CD8-positive, alpha-beta memory T cell (primary cell): ENCODE results near the gene PATJ. TPM values are rescaled to one million over a fixed set of nuclear protein-coding genes. Genes with fewer than 3 reads are reported as not detected.

Experiments used
- CTCF ChIA-PET: fragments of 350-600 bp; sonication (Branson Sonifier 250); formaldehyde crosslinking; loops from one replicate; lab custom pipeline; 2021; ENCODE audit warnings: antibody characterized with exemption; lab: Charles Lee
- POLR2A ChIA-PET: fragments of 350-600 bp; sonication (Branson Sonifier 250); formaldehyde crosslinking; loops from one replicate; lab custom pipeline; 2021; ENCODE audit warnings: antibody characterized with exemption; lab: Charles Lee
- DNase-seq, 5 donors: peaks; one replicate each; pipeline versions ENCODE4 v3.0.0 to v3.0.0-alpha.2; 2020 to 2022; ENCODE audit warnings: mixed read lengths in 1 of 5
- H3K27ac ChIP-seq: one replicate; pipeline ENCODE4 v1.7.0; 2013; ENCODE audit warnings: low read depth, mild to moderate bottlenecking, low read length, moderate library complexity
- H3K27me3 ChIP-seq: 2 replicates; pipeline ENCODE4 v1.7.0; 2013; ENCODE audit warnings: low read length, mild to moderate bottlenecking; ENCODE audit not compliant: insufficient read depth, poor library complexity, severe bottlenecking
- H3K36me3 ChIP-seq: 2 replicates; pipeline ENCODE4 v1.7.0; 2013; ENCODE audit warnings: mild to moderate bottlenecking, low read length, moderate library complexity; ENCODE audit not compliant: insufficient read depth
- H3K4me1 ChIP-seq: 2 replicates; pipeline ENCODE4 v1.7.0; 2013; ENCODE audit warnings: mild to moderate bottlenecking, low read length, moderate library complexity; ENCODE audit not compliant: insufficient read depth
- H3K4me3 ChIP-seq: 2 replicates; pipeline ENCODE4 v1.7.0; 2013; ENCODE audit warnings: mild to moderate bottlenecking, low read length
- H3K9me3 ChIP-seq: 2 replicates; pipeline ENCODE4 v1.7.0; 2013; ENCODE audit warnings: mild to moderate bottlenecking, low read length
- H3K27ac Mint-ChIP-seq, 8 donors: one replicate each; pipeline ENCODE4 v1.8.0; 2020 to 2021; ENCODE audit warnings: mixed read lengths in 8 of 8, mild to moderate bottlenecking in 6 of 8, inconsistent platforms in 3 of 8, moderate library complexity in 3 of 8
- H3K27me3 Mint-ChIP-seq, 2 donors: one replicate each; pipeline ENCODE4 v1.8.0; 2020 to 2021; ENCODE audit warnings: mixed read lengths in 2 of 2, mild to moderate bottlenecking in 1 of 2, moderate library complexity in 1 of 2
- H3K36me3 Mint-ChIP-seq, 3 donors: one replicate each; pipeline ENCODE4 v1.8.0; 2020 to 2021; ENCODE audit warnings: mixed read lengths in 3 of 3, inconsistent platforms in 1 of 3, mild to moderate bottlenecking in 1 of 3
- H3K4me1 Mint-ChIP-seq, 3 donors: one replicate each; pipeline ENCODE4 v1.8.0; 2020 to 2021; ENCODE audit warnings: mixed read lengths in 3 of 3, inconsistent platforms in 1 of 3, mild to moderate bottlenecking in 1 of 3
- H3K4me3 Mint-ChIP-seq, 7 donors: one replicate each; pipeline ENCODE4 v1.8.0; 2020 to 2021; ENCODE audit warnings: mixed read lengths in 7 of 7, mild to moderate bottlenecking in 6 of 7, moderate library complexity in 4 of 7, inconsistent platforms in 2 of 7
- H3K9me3 Mint-ChIP-seq, 5 donors: one replicate each; pipeline ENCODE4 v1.8.0; 2020 to 2022; ENCODE audit warnings: mixed read lengths in 5 of 5, mild to moderate bottlenecking in 3 of 5, moderate library complexity in 2 of 5, inconsistent platforms in 1 of 5
- polyA plus RNA-seq: library from polyadenylated mRNA; unstranded; fragments of 300-500 nt; fragmentation: Illumina TruSeq; gene quantifications from one replicate; pipeline ENCODE4 v1.2.3, GENCODE V29; 2021
- total RNA-seq, 2 experiments: library from RNA; stranded (reverse); gene quantifications; one replicate each; pipeline ENCODE4 v1.2.3, GENCODE V29; 2021

PATJ gene
- total and polyA plus RNA-seq, 3 experiments from 2014 or later: 9.8 to 24.4 (median 10.3) TPM

DNA sequence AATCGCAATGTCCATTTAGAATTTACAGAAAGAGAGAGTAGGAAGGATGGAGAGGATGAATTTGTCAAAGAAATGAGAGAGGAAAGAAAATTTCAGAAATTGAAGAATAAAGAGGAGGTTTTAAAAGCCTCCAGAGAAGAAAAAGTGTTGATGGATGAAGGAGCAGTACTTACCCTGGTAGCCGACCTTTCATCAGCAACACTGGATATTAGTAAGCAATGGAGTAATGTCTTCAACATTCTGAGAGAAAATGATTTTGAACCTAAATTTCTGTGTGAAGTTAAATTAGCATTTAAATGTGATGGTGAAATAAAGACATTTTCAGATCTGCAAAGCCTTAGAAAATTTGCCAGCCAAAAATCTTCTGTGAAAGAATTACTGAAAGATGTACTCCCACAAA is 464.9 kb downstream of the PATJ start:
- ChIA-PET CTCF (no interaction called here), POLR2A (no interaction called here)
- no peaks in the 10 kb centered on the region for H3K36me3 ChIP-seq
- no peaks in the 10 kb centered on the region for H3K27me3 ChIP-seq
- H3K4me3 ChIP-seq: no peak overlapping the region
- DNase-seq: no peak
- Mint-ChIP-seq H3K27ac (no peak overlapping the region), H3K36me3 (peaks cover 0 to 9% (median 4%) of the 10 kb centered on the region in 3 donors), H3K27me3 (peaks cover 7 to 8% of the 10 kb centered on the region in 2 donors), H3K4me1 (no peaks in the 10 kb centered on the region), H3K4me3 (no peak overlapping the region), H3K9me3 (peaks cover 9 to 20% (median 15%) of the 10 kb centered on the region in 5 donors)
- no peaks in the 10 kb centered on the region for H3K9me3 ChIP-seq
- H3K4me1 ChIP-seq: no peaks in the 10 kb centered on the region
- no peak overlapping the region for H3K27ac ChIP-seq

- ChIA-PET CTCF (no interaction called here), POLR2A (no interaction called here)
- Mint-ChIP-seq H3K9me3 (peaks cover 11 to 20% (median 15%) of the 10 kb centered on the region in 5 donors), H3K27me3 (peaks cover 7 to 8% of the 10 kb centered on the region in 2 donors), H3K27ac (no peak overlapping the region), H3K4me3 (no peak overlapping the region), H3K4me1 (no peaks in the 10 kb centered on the region), H3K36me3 (peaks cover 0 to 9% (median 4%) of the 10 kb centered on the region in 3 donors)
- Histone ChIP-seq H3K27me3 (no peaks in the 10 kb centered on the region), H3K4me1 (no peaks in the 10 kb centered on the region), H3K4me3 (no peak overlapping the region), H3K36me3 (no peaks in the 10 kb centered on the region), H3K27ac (no peak overlapping the region), H3K9me3 (no peaks in the 10 kb centered on the region)
- DNase-seq: no peak
Measured at GRCh38 chr1:62208087-62208486, 465.8 kb downstream of the PATJ start.

- CTCF ChIA-PET: no interaction called here
Measured at GRCh38 chr1:62208970-62209369, 466.7 kb downstream of the PATJ start.

DNA sequence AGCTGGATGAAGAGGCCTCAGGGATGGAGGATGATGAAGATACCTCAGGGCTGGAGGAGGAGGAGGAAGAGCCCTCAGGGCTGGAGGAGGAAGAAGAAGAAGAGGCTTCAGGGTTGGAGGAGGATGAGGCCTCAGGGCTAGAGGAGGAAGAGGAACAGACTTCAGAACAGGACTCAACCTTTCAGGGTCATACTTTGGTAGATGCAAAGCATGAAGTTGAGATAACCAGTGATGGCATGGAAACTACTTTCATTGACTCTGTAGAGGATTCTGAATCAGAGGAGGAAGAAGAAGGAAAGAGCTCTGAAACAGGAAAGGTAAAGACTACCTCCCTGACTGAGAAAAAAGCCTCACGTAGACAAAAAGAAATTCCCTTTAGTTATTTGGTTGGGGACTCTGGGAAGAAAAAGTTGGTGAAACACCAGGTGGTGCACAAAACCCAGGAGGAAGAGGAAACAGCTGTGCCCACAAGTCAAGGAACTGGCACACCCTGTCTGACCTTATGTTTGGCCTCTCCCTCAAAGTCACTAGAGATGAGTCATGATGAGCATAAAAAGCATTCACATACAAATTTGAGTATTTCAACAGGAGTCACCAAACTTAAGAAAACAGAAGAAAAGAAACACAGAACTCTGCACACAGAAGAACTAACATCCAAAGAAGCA is 467.8 kb downstream of the PATJ start:
- ChIA-PET POLR2A (no interaction called here), CTCF (no interaction called here)
- H3K9me3 Mint-ChIP-seq: peaks cover 11 to 20% (median 15%) of the 10 kb centered on the region in 5 donors
- H3K36me3 ChIP-seq: no peaks in the 10 kb centered on the region
- no peaks in the 10 kb centered on the region for H3K9me3 ChIP-seq
- H3K36me3 Mint-ChIP-seq: peaks cover 0 to 9% (median 4%) of the 10 kb centered on the region in 3 donors
- no peak for DNase-seq
- H3K4me1 ChIP-seq: no peaks in the 10 kb centered on the region
- H3K27ac Mint-ChIP-seq: no peak overlapping the region
- no peak overlapping the region for H3K27ac ChIP-seq
- no peak overlapping the region for H3K4me3 ChIP-seq
- peaks cover 7 to 8% of the 10 kb centered on the region in 2 donors for H3K27me3 Mint-ChIP-seq
- no peak overlapping the region for H3K4me3 Mint-ChIP-seq
- no peaks in the 10 kb centered on the region for H3K27me3 ChIP-seq
- H3K4me1 Mint-ChIP-seq: no peaks in the 10 kb centered on the region

More at GRCh38 chr1:62208970-62209369, 466.7 kb downstream of the PATJ start:
- no peaks in the 10 kb centered on the region for H3K4me1 ChIP-seq
- Mint-ChIP-seq H3K36me3 (peaks cover 0 to 9% (median 4%) of the 10 kb centered on the region in 3 donors), H3K27ac (no peak overlapping the region), H3K27me3 (peaks cover 7 to 8% of the 10 kb centered on the region in 2 donors), H3K4me1 (no peaks in the 10 kb centered on the region), H3K4me3 (no peak overlapping the region), H3K9me3 (peaks cover 11 to 20% (median 15%) of the 10 kb centered on the region in 5 donors)
- H3K27ac ChIP-seq: no peak overlapping the region
- no peak overlapping the region for H3K4me3 ChIP-seq
- no peaks in the 10 kb centered on the region for H3K27me3 ChIP-seq
- DNase-seq: no peak
- POLR2A ChIA-PET: no interaction called here
- no peaks in the 10 kb centered on the region for H3K9me3 ChIP-seq
- no peaks in the 10 kb centered on the region for H3K36me3 ChIP-seq

DNA sequence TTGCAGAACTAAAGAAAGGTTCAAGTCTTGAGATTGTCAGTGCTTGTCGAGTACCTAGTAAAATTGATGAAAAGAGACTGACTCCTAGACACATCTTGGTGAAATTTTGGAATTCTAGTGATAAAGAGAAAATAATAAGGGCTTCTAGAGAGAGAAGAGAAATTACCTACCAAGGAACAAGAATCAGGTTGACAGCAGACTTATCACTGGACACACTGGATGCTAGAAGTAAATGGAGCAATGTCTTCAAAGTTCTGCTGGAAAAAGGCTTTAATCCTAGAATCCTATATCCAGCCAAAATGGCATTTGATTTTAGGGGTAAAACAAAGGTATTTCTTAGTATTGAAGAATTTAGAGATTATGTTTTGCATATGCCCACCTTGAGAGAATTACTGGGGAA is 468.7 kb downstream of the PATJ start:
- Histone ChIP-seq H3K4me3 (no peak overlapping the region), H3K27me3 (no peaks in the 10 kb centered on the region), H3K4me1 (no peaks in the 10 kb centered on the region), H3K27ac (no peak overlapping the region), H3K9me3 (no peaks in the 10 kb centered on the region), H3K36me3 (no peaks in the 10 kb centered on the region)
- no peak for DNase-seq
- POLR2A ChIA-PET: no interaction called here
- CTCF ChIA-PET: no interaction called here
- Mint-ChIP-seq H3K9me3 (peaks cover 11 to 20% (median 15%) of the 10 kb centered on the region in 5 donors), H3K27ac (no peak overlapping the region), H3K27me3 (peaks cover 2 to 7% of the 10 kb centered on the region in 2 donors), H3K4me1 (no peaks in the 10 kb centered on the region), H3K4me3 (no peak overlapping the region), H3K36me3 (peaks cover 0 to 9% (median 4%) of the 10 kb centered on the region in 3 donors)

- H3K27ac Mint-ChIP-seq: no peak overlapping the region
- no peaks in the 10 kb centered on the region for H3K27me3 ChIP-seq
- H3K27ac ChIP-seq: no peak overlapping the region
- H3K4me1 ChIP-seq: no peaks in the 10 kb centered on the region
- DNase-seq: no peak
- H3K27me3 Mint-ChIP-seq: peaks cover 0 to 1% of the 10 kb centered on the region in 2 donors
- ChIA-PET CTCF (no interaction called here), POLR2A (no interaction called here)
- H3K9me3 Mint-ChIP-seq: peaks cover 11 to 20% (median 13%) of the 10 kb centered on the region in 5 donors
- H3K4me1 Mint-ChIP-seq: no peaks in the 10 kb centered on the region
- no peak overlapping the region for H3K4me3 Mint-ChIP-seq
- H3K36me3 ChIP-seq: no peaks in the 10 kb centered on the region
- peaks cover 0 to 9% (median 4%) of the 10 kb centered on the region in 3 donors for H3K36me3 Mint-ChIP-seq
- H3K9me3 ChIP-seq: no peaks in the 10 kb centered on the region
- no peak overlapping the region for H3K4me3 ChIP-seq
Measured at GRCh38 chr1:62212411-62212810, 470.1 kb downstream of the PATJ start.

GRCh38 chr1:62213075-62213914 is 471.0 kb downstream of the PATJ start:
- ChIA-PET CTCF (no interaction called here), POLR2A (no interaction called here)
- no peak overlapping the region for H3K27ac ChIP-seq
- Mint-ChIP-seq H3K4me3 (no peak overlapping the region), H3K4me1 (no peaks in the 10 kb centered on the region), H3K9me3 (peaks cover 11 to 20% (median 16%) of the 10 kb centered on the region in 5 donors), H3K27me3 (peaks cover 0 to 1% of the 10 kb centered on the region in 2 donors), H3K27ac (no peak overlapping the region), H3K36me3 (peaks cover 0 to 9% (median 4%) of the 10 kb centered on the region in 3 donors)
- H3K4me3 ChIP-seq: no peak overlapping the region
- H3K4me1 ChIP-seq: no peaks in the 10 kb centered on the region
- H3K27me3 ChIP-seq: no peaks in the 10 kb centered on the region
- no peaks in the 10 kb centered on the region for H3K9me3 ChIP-seq
- no peaks in the 10 kb centered on the region for H3K36me3 ChIP-seq
- DNase-seq: no peak

- Histone ChIP-seq H3K27me3 (no peaks in the 10 kb centered on the region), H3K27ac (no peak overlapping the region), H3K9me3 (no peaks in the 10 kb centered on the region), H3K4me3 (no peak overlapping the region), H3K36me3 (no peaks in the 10 kb centered on the region), H3K4me1 (no peaks in the 10 kb centered on the region)
- DNase-seq: no peak
- Mint-ChIP-seq H3K4me1 (no peaks in the 10 kb centered on the region), H3K9me3 (peaks cover 0 to 3% (median 0%) of the 10 kb centered on the region in 5 donors), H3K36me3 (no peaks in the 10 kb centered on the region), H3K27me3 (peaks cover 0 to 2% of the 10 kb centered on the region in 2 donors), H3K4me3 (no peak overlapping the region), H3K27ac (no peak overlapping the region)
- POLR2A ChIA-PET: no interaction called here
- CTCF ChIA-PET: no interaction called here
Measured at GRCh38 chr1:62218604-62219003, 476.3 kb downstream of the PATJ start.
